Bronchial epithelial cell (primary cell): ENCODE data around the gene ANKRD13B. TPM values are rescaled to one million over a fixed set of nuclear protein-coding genes. Genes with fewer than 3 reads are reported as not detected.

Source experiments
- DNase-seq: peaks from one replicate; pipeline ENCODE4 v3.0.0-alpha.2; 2010; ENCODE audit warnings: low read depth
- FAIRE-seq: peaks from 2 replicates; lab custom pipeline; 2011; peaks lifted over from hg19 to GRCh38; lab: Jason Lieb, UNC
- H3K27me3 ChIP-seq: 2 replicates; pipeline ENCODE4 v1.5.1; 2011; ENCODE audit warnings: low read length; ENCODE audit not compliant: control insufficient read depth, insufficient read depth
- H3K36me3 ChIP-seq: 2 replicates; pipeline ENCODE4 v1.5.1; 2011; ENCODE audit warnings: low read length; ENCODE audit not compliant: control insufficient read depth, insufficient read depth
- H3K4me3 ChIP-seq: 2 replicates; pipeline ENCODE4 v1.5.1; 2011; ENCODE audit warnings: mild to moderate bottlenecking, low read depth, low read length, control low read depth
- total RNA-seq: library from RNA; depleted of rRNA; stranded (reverse); fragments of >200 nt; gene quantifications from 2 replicates; pipeline ENCODE4 v1.2.1, GENCODE V29; 2014
- TF ChIP-seq, protein P1 (sequence below): IDR thresholded peaks from 2 replicates; pipeline ENCODE4 v1.5.1; 2011; ENCODE audit warnings: mild to moderate bottlenecking, moderate library complexity, low read length, control low read depth, inconsistent platforms; ENCODE audit not compliant: insufficient read depth, severe bottlenecking

The ANKRD13B gene
- total RNA-seq, 1 donor from 2014 or later, result 2.4 TPM

- H3K4me3 ChIP-seq, result no peak overlapping the region
- TF ChIP-seq, protein P1, sequence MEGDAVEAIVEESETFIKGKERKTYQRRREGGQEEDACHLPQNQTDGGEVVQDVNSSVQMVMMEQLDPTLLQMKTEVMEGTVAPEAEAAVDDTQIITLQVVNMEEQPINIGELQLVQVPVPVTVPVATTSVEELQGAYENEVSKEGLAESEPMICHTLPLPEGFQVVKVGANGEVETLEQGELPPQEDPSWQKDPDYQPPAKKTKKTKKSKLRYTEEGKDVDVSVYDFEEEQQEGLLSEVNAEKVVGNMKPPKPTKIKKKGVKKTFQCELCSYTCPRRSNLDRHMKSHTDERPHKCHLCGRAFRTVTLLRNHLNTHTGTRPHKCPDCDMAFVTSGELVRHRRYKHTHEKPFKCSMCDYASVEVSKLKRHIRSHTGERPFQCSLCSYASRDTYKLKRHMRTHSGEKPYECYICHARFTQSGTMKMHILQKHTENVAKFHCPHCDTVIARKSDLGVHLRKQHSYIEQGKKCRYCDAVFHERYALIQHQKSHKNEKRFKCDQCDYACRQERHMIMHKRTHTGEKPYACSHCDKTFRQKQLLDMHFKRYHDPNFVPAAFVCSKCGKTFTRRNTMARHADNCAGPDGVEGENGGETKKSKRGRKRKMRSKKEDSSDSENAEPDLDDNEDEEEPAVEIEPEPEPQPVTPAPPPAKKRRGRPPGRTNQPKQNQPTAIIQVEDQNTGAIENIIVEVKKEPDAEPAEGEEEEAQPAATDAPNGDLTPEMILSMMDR, result no peak
- no peak for FAIRE-seq
Measured at GRCh38 chr17:29624586-29624985, 31.7 kb downstream of the ANKRD13B start.

GRCh38 chr17:29625037-29625750, 32.3 kb downstream of the ANKRD13B start:
- Histone ChIP-seq H3K27me3 (no peaks in the 10 kb centered on the region), H3K36me3 (no peaks in the 10 kb centered on the region), H3K4me3 (no peak overlapping the region)
- TF ChIP-seq, protein P1, result no peak
- DNase-seq, result peak; percentile 76
- peak; percentile 18 for FAIRE-seq

More at GRCh38 chr17:29624586-29624985, 31.7 kb downstream of the ANKRD13B start:
- no peak for DNase-seq
- no peaks in the 10 kb centered on the region for H3K36me3 ChIP-seq
- no peaks in the 10 kb centered on the region for H3K27me3 ChIP-seq

DNA sequence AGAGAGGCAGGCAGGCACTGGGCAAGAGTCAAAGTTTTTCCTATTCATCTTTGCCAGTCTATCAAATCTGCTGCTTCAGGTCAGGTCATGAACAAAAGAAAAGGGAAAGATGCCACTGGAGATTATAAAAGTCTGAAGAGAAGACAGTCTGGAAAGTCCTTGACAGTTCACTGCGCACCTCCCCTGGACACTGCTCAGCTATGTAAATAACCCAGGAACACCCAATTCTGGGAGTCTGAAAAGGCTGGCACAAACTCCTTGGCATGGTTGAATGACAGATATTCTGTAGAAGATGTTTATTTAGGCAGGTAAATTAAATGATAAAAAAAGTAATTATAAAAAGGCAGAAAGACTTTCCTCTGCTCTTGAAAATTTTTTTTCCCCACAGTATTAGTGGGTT, 35.0 kb downstream of the ANKRD13B start:
- no peaks in the 10 kb centered on the region for H3K27me3 ChIP-seq
- no peak for DNase-seq

DNA sequence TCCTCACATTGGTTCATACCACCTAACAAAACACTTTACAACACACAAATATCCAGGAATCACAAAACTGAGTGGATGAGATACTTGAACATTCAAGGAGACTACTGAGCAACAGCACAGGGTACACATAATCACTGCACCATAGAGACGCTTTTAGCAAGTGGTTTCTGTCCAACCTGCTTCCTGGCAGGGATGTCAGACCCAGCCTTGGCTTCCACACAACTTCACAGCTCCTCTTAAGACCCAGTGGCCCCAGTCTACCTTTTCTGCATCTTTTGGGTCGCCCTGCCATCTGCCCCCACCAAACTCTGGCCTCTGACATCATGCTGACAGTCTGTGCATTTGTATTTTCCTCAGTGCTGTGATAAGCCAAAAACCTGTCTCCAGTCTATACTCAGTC, 35.7 kb downstream of the ANKRD13B start:
- no peak overlapping the region for H3K4me3 ChIP-seq
- TF ChIP-seq, protein P1, result no peak
- no peak for DNase-seq
- no peaks in the 10 kb centered on the region for H3K27me3 ChIP-seq
- no peak for FAIRE-seq
- H3K36me3 ChIP-seq, result peaks cover 4% of the 10 kb centered on the region

More for the DNA sequence above, 35.0 kb downstream of the ANKRD13B start:
- Histone ChIP-seq H3K36me3 (peaks cover 4% of the 10 kb centered on the region), H3K4me3 (no peak overlapping the region)
- TF ChIP-seq, protein P1, result no peak
- no peak for FAIRE-seq

DNA sequence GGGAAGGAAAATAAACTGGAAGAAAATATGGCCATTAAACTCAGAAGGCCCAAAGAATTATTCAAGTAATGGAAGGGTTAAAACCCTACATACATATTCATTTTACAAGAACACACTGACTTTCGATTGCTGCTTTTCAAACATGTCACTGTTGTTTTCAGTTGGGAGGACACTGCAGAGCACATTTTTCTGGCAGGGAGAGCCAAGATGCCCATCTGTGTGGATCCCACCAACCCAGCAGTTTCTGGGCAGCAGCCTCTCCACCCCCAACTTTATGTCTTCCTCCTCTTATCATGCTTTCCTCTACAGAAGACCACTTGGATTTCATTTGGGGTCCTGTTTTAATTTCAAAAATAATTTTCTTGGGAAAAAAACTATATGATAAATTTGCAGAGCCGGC, 36.9 kb downstream of the ANKRD13B start:
- TF ChIP-seq, protein P1, result no peak
- FAIRE-seq (no peak), DNase-seq (no peak)
- Histone ChIP-seq H3K4me3 (no peak overlapping the region), H3K36me3 (peaks cover 4% of the 10 kb centered on the region), H3K27me3 (no peaks in the 10 kb centered on the region)

- FAIRE-seq (no peak), DNase-seq (no peak)
- Histone ChIP-seq H3K27me3 (no peaks in the 10 kb centered on the region), H3K36me3 (peaks cover 4% of the 10 kb centered on the region), H3K4me3 (no peak overlapping the region)
- TF ChIP-seq, protein P1, result no peak
Measured at GRCh38 chr17:29630630-29631193, 37.8 kb downstream of the ANKRD13B start.
